Natural killer cell (primary cell): Measurements from ENCODE around the gene ARID1B. TPM values are rescaled to one million over a fixed set of nuclear protein-coding genes. Genes with fewer than 3 reads are reported as not detected.

Source experiments
- ATAC-seq, 3 donors: fragments of 150-1000 bp in 2 of 3; fragments of 200-7000 bp in 1 of 3; cut with Tn5 transposase; 1 replicate in 1 of 3; 2 replicates in 2 of 3; pipeline ENCODE4 v1.10.0; 2021; ENCODE audit warnings: mild to moderate bottlenecking in 2 of 3, moderate library complexity in 2 of 3
- DNase-seq, 2 donors: peaks; one replicate each; pipeline versions ENCODE4 v3.0.0 to v3.0.0-alpha.2; 2013 to 2021; ENCODE audit warnings: mixed read lengths in 1 of 2
- H3K27ac ChIP-seq: one replicate; pipeline ENCODE4 v1.5.1; 2013; ENCODE audit warnings: mild to moderate bottlenecking, low read length
- H3K27me3 ChIP-seq: one replicate; pipeline ENCODE4 v1.6.1; 2013; ENCODE audit warnings: low read length; ENCODE audit not compliant: control insufficient read depth, insufficient read depth
- H3K36me3 ChIP-seq: one replicate; pipeline ENCODE4 v1.6.1; 2013; ENCODE audit warnings: low read length; ENCODE audit not compliant: control insufficient read depth, insufficient read depth
- H3K4me1 ChIP-seq: one replicate; pipeline ENCODE4 v1.6.1; 2013; ENCODE audit warnings: low read length; ENCODE audit not compliant: control insufficient read depth, insufficient read depth
- H3K4me3 ChIP-seq: one replicate; pipeline ENCODE4 v1.5.1; 2013; ENCODE audit warnings: low read length
- H3K9me3 ChIP-seq: one replicate; pipeline ENCODE4 v1.6.1; 2013; ENCODE audit warnings: low read length; ENCODE audit not compliant: control insufficient read depth, insufficient read depth
- H3K27ac Mint-ChIP-seq, 2 donors: one replicate each; pipeline ENCODE4 v1.8.0; 2022; ENCODE audit warnings: mild to moderate bottlenecking in 2 of 2, mixed read lengths in 2 of 2, moderate library complexity in 1 of 2
- H3K27me3 Mint-ChIP-seq, 2 donors: one replicate each; pipeline ENCODE4 v1.8.0; 2022; ENCODE audit warnings: low read depth in 2 of 2, mixed read lengths in 2 of 2
- H3K36me3 Mint-ChIP-seq: one replicate; pipeline ENCODE4 v1.8.0; 2022; ENCODE audit warnings: mixed read lengths
- H3K4me1 Mint-ChIP-seq, 2 donors: one replicate each; pipeline ENCODE4 v1.8.0; 2022; ENCODE audit warnings: mixed read lengths in 2 of 2
- H3K4me3 Mint-ChIP-seq: one replicate; pipeline ENCODE4 v1.8.0; 2022; ENCODE audit warnings: mild to moderate bottlenecking, moderate library complexity, mixed read lengths
- H3K9me3 Mint-ChIP-seq, 2 donors: one replicate each; pipeline ENCODE4 v1.8.0; 2022; ENCODE audit warnings: mixed read lengths in 2 of 2
- WGBS: methylation state at CpG from one replicate; pipeline ENCODE4 v1.1.7; 2013; ENCODE audit warnings: missing lambda C conversion rate; ENCODE audit not compliant: insufficient coverage; 5-methylcytosine and 5-hydroxymethylcytosine counted together
- intact Hi-C: fragments of 100-400 bp; cut with micrococcal nuclease; formaldehyde crosslinking; loops from one replicate; pipeline ENCODE4 v1.14.2; 2022
- total RNA-seq, 4 donors: library from RNA; stranded (reverse); fragments of 120-200 nt in 1 of 4; gene quantifications; one replicate each; pipeline versions ENCODE4 v1.2.3 to v1.2.4, GENCODE V29; 2013 to 2022
- TF ChIP-seq, protein P1 (sequence below): fragments of 200-600 bp; IDR thresholded peaks from one replicate; pipeline ENCODE4 v1.8.0; 2022; ENCODE audit warnings: antibody characterized with exemption

The ARID1B gene
- total RNA-seq, 3 donors from 2014 or later (not counting 1 experiment from before 2014, with no cell fraction given): 180 to 201 (median 189) TPM

DNA sequence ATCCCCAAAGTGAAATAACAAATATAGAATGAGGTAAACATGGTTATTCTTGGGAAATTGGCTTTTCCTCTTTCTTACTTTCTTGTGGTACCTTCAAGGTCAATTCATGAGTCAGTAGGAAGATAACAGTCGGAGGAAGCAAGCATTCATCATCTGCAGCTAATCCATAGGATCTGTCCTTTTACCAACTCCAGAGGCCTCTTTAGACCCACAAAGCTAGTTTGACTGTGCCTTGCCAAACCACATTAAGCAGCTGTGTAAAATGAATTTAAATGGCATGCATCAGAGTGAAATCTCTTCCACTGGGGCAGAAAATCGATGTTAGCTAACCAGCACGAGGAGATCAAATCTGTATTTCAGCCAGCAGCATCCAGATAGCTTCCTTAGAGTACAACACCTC, 374.8 kb downstream of the ARID1B start:
- no peak for DNase-seq
- Mint-ChIP-seq H3K4me1 (peaks cover 12 to 23% of the 10 kb centered on the region in 2 donors), H3K36me3 (no peaks in the 10 kb centered on the region), H3K9me3 (no peaks in the 10 kb centered on the region), H3K27ac (peak overlapping the region in 1 of 2 donors; percentile 16), H3K27me3 (no peaks in the 10 kb centered on the region), H3K4me3 (no peak overlapping the region)
- no peak overlapping the region for H3K27ac ChIP-seq
- WGBS: 79% methylated on average over 2 of the region's 3 CpGs
- intact Hi-C loops: no loop called here
- H3K4me3 ChIP-seq: no peak overlapping the region
- no peaks in the 10 kb centered on the region for H3K9me3 ChIP-seq
- peaks cover 32% of the 10 kb centered on the region for H3K36me3 ChIP-seq
- TF ChIP-seq, protein P1, sequence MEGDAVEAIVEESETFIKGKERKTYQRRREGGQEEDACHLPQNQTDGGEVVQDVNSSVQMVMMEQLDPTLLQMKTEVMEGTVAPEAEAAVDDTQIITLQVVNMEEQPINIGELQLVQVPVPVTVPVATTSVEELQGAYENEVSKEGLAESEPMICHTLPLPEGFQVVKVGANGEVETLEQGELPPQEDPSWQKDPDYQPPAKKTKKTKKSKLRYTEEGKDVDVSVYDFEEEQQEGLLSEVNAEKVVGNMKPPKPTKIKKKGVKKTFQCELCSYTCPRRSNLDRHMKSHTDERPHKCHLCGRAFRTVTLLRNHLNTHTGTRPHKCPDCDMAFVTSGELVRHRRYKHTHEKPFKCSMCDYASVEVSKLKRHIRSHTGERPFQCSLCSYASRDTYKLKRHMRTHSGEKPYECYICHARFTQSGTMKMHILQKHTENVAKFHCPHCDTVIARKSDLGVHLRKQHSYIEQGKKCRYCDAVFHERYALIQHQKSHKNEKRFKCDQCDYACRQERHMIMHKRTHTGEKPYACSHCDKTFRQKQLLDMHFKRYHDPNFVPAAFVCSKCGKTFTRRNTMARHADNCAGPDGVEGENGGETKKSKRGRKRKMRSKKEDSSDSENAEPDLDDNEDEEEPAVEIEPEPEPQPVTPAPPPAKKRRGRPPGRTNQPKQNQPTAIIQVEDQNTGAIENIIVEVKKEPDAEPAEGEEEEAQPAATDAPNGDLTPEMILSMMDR: no peak
- H3K4me1 ChIP-seq: no peaks in the 10 kb centered on the region
- no peaks in the 10 kb centered on the region for H3K27me3 ChIP-seq
- peak in 1 of 3 donors; percentile 44 for ATAC-seq

DNA sequence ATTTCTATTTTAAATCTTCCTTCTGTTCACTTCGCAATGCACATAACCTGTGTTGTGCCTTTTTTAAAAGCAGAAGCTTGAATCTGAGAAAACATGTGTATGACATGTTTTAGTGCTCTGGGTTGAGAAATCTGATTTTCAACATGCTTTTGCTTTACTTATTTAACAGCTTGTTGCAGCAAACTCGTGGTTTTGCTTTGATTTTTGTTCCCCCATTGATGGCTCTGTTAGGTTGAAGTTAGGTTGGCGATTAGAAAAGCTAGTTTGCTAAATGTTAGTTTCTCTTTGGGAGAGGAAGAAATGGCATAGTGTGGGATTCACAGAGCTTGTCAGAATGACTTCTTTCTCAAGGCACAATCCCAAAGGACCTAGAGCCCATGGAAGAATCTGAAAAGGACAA, 375.4 kb downstream of the ARID1B start:
- 65% methylated on average over 2 of the region's 3 CpGs for WGBS
- H3K9me3 ChIP-seq: no peaks in the 10 kb centered on the region
- intact Hi-C loops: no loop called here
- H3K4me3 ChIP-seq: no peak overlapping the region
- peaks cover 34% of the 10 kb centered on the region for H3K36me3 ChIP-seq
- no peak overlapping the region for H3K27ac ChIP-seq
- H3K27ac Mint-ChIP-seq: peak overlapping the region in 1 of 2 donors; percentile 19
- no peak for DNase-seq
- no peaks in the 10 kb centered on the region for H3K27me3 Mint-ChIP-seq
- H3K4me3 Mint-ChIP-seq: no peak overlapping the region
- no peaks in the 10 kb centered on the region for H3K9me3 Mint-ChIP-seq
- peaks cover 10 to 26% of the 10 kb centered on the region in 2 donors for H3K4me1 Mint-ChIP-seq
- H3K27me3 ChIP-seq: no peaks in the 10 kb centered on the region
- TF ChIP-seq, protein P1: no peak
- no peaks in the 10 kb centered on the region for H3K36me3 Mint-ChIP-seq
- ATAC-seq: no peak
- H3K4me1 ChIP-seq: no peaks in the 10 kb centered on the region

DNA sequence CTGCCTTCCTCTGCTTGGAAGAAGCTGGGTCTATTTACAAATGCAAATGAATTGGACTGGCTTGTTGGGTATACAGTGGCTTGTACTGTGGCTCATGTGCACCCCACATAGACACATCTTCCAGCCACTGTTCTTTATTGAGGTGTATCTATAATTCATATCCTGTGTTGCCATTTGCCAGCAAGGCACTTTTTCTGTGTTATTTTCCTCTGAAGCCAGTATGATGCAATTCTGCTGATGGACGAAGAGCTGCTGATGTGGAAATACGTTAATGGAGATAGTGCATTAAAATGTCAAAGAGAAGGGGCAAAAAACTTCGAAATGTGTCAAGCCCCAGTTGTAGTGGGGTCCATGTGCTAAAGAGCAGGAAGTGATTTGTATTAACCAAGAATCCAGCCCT, 378.6 kb downstream of the ARID1B start:
- Mint-ChIP-seq H3K27me3 (no peaks in the 10 kb centered on the region), H3K4me3 (no peak overlapping the region), H3K27ac (no peak overlapping the region), H3K4me1 (peaks cover 17 to 42% of the 10 kb centered on the region in 2 donors), H3K36me3 (no peaks in the 10 kb centered on the region), H3K9me3 (no peaks in the 10 kb centered on the region)
- no peak for ATAC-seq
- no peak overlapping the region for H3K27ac ChIP-seq
- WGBS: 100% methylated on average over 3 of the region's 3 CpGs
- DNase-seq: no peak
- H3K36me3 ChIP-seq: peaks cover 17% of the 10 kb centered on the region
- intact Hi-C loops: no loop called here
- H3K27me3 ChIP-seq: no peaks in the 10 kb centered on the region
- TF ChIP-seq, protein P1: no peak
- no peaks in the 10 kb centered on the region for H3K4me1 ChIP-seq
- H3K9me3 ChIP-seq: no peaks in the 10 kb centered on the region
- H3K4me3 ChIP-seq: no peak overlapping the region

DNA sequence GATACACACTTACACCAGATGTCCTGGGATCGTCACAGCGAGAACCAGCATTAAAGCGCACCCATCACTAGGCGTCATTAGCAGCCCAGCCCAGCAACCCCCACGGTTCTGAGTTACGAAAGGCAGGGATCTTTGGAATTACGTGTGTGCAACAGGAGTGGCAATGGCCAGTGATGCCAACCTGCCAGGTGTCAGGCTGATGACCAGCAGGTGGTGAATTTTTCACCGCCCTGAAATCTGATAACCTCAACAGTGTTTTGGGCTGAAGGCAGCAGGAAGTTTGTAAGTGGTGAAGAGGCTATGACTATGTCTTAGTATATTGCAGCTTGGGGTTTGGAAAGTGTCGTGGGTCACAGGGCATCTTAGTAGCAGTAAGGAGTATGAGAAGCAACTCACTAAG, 380.1 kb downstream of the ARID1B start:
- DNase-seq (no peak), ATAC-seq (no peak)
- H3K4me1 Mint-ChIP-seq: peaks cover 19 to 42% of the 10 kb centered on the region in 2 donors
- Histone ChIP-seq H3K9me3 (no peaks in the 10 kb centered on the region), H3K4me1 (no peaks in the 10 kb centered on the region), H3K4me3 (no peak overlapping the region), H3K36me3 (peaks cover 16% of the 10 kb centered on the region), H3K27me3 (no peaks in the 10 kb centered on the region), H3K27ac (no peak overlapping the region)
- intact Hi-C loops: no loop called here
- H3K27ac Mint-ChIP-seq: peak overlapping the region in 1 of 2 donors; percentile 57
- no peaks in the 10 kb centered on the region for H3K27me3 Mint-ChIP-seq
- H3K36me3 Mint-ChIP-seq: no peaks in the 10 kb centered on the region
- no peaks in the 10 kb centered on the region for H3K9me3 Mint-ChIP-seq
- WGBS: 91% methylated on average over 9 of the region's 9 CpGs
- TF ChIP-seq, protein P1: no peak
- no peak overlapping the region for H3K4me3 Mint-ChIP-seq
